ENCODE measurements around the gene POLE. TPM values are rescaled to one million over a fixed set of nuclear protein-coding genes. Genes with fewer than 3 reads are reported as not detected.

POLE gene
- total RNA-seq, 4 donors from 2014 or later, result 58.3 to 198 (median 84.3) TPM

GRCh38 chr12:132689227-132689626 is 2.1 kb upstream of the POLE start:
- no peaks in the 10 kb centered on the region for H3K27me3 ChIP-seq
- peak overlapping the region in 3 of 4 donors; percentile 12 to 54 (median 47) for H3K4me3 ChIP-seq
- H3K36me3 ChIP-seq, result peaks cover 0 to 14% (median 0%) of the 10 kb centered on the region in 3 donors
- peaks cover 0 to 22% (median 6%) of the 10 kb centered on the region in 4 donors for H3K4me1 ChIP-seq
- TF ChIP-seq CTCF (IDR thresholded peaks at IDR 0.05) (no peak), POLR2A (IDR thresholded peaks at IDR 0.05) (peak; percentile 73 to 89)
- no peaks in the 10 kb centered on the region for H3K9me3 ChIP-seq
- DNase-seq, result peak in 2 of 3 donors; percentile 79 to 82
- peak overlapping the region in 2 of 4 donors; percentile 81 to 90 for H3K27ac ChIP-seq

GRCh38 chr12:132686825-132687210 is 324 bp downstream of the POLE start:
- peak overlapping the region; percentile 77 to 93 (median 80) for H3K27ac ChIP-seq
- peaks cover 0 to 13% (median 0%) of the 10 kb centered on the region in 3 donors for H3K36me3 ChIP-seq
- H3K4me3 ChIP-seq, result peak overlapping the region; percentile 86 to 99 (median 96)
- H3K9me3 ChIP-seq, result no peaks in the 10 kb centered on the region
- no peak for DNase-seq
- no peaks in the 10 kb centered on the region for H3K27me3 ChIP-seq
- no peak for TF ChIP-seq CTCF (IDR thresholded peaks at IDR 0.05)
- TF ChIP-seq POLR2A (IDR thresholded peaks at IDR 0.05), result no peak
- H3K4me1 ChIP-seq, result peaks cover 0 to 22% (median 6%) of the 10 kb centered on the region in 4 donors

GRCh38 chr12:132685400-132685799 is 1.7 kb downstream of the POLE start:
- DNase-seq, result no peak
- H3K4me1 ChIP-seq, result peaks cover 0 to 22% (median 6%) of the 10 kb centered on the region in 4 donors
- H3K27ac ChIP-seq, result no peak overlapping the region
- TF ChIP-seq POLR2A (IDR thresholded peaks at IDR 0.05), result no peak
- TF ChIP-seq CTCF (IDR thresholded peaks at IDR 0.05), result no peak
- H3K9me3 ChIP-seq, result no peaks in the 10 kb centered on the region
- H3K36me3 ChIP-seq, result no peaks in the 10 kb centered on the region
- H3K27me3 ChIP-seq, result no peaks in the 10 kb centered on the region
- no peak overlapping the region for H3K4me3 ChIP-seq

- TF ChIP-seq POLR2A (IDR thresholded peaks at IDR 0.05), result no peak
- no peak for TF ChIP-seq CTCF (IDR thresholded peaks at IDR 0.05)
- Histone ChIP-seq H3K4me1 (no peaks in the 10 kb centered on the region), H3K27me3 (no peaks in the 10 kb centered on the region), H3K36me3 (peaks cover 0 to 60% (median 0%) of the 10 kb centered on the region in 3 donors), H3K27ac (no peak overlapping the region), H3K9me3 (no peaks in the 10 kb centered on the region), H3K4me3 (no peak overlapping the region)
- peak in 1 of 3 donors; percentile 4 for DNase-seq
These were observed 9.7 kb downstream of the POLE start for GRCh38 chr12:132677492-132677891.

- no peaks in the 10 kb centered on the region for H3K9me3 ChIP-seq
- TF ChIP-seq CTCF (IDR thresholded peaks at IDR 0.05), result no peak
- no peak for TF ChIP-seq POLR2A (IDR thresholded peaks at IDR 0.05)
- no peaks in the 10 kb centered on the region for H3K4me1 ChIP-seq
- H3K36me3 ChIP-seq, result peaks cover 0 to 67% (median 0%) of the 10 kb centered on the region in 3 donors
- H3K27me3 ChIP-seq, result no peaks in the 10 kb centered on the region
- H3K27ac ChIP-seq, result no peak overlapping the region
- no peak overlapping the region for H3K4me3 ChIP-seq
- peak in 2 of 3 donors; percentile 62 to 66 for DNase-seq
These were observed 11.2 kb downstream of the POLE start for GRCh38 chr12:132675757-132676432.

All from Peyer's patch (tissue), 4 donors.